Stomach (tissue), 9 donors: ENCODE results near the gene CUL7. TPM values are rescaled to one million over a fixed set of nuclear protein-coding genes. Genes with fewer than 3 reads are reported as not detected.

Experiments
- DNase-seq, 2 donors: peaks; one replicate each; pipeline versions ENCODE4 v3.0.0 to v3.0.0-alpha.2; 2013 to 2019
- H3K27ac ChIP-seq, 5 donors: fragments of 200-600 bp in 4 of 5; sonication (generic) in 4 of 5; one replicate each; pipeline ENCODE4 v1.5.1; 2013 to 2019; ENCODE audit warnings: mild to moderate bottlenecking in 1 of 5, moderate library complexity in 1 of 5
- H3K27me3 ChIP-seq, 3 donors: fragments of 200-600 bp; sonication (generic); one replicate each; pipeline ENCODE4 v1.5.1; 2017 to 2019; ENCODE audit warnings: mixed run types in 1 of 3
- H3K36me3 ChIP-seq, 4 donors: fragments of 200-600 bp; sonication (generic); 1 replicate in 3 of 4; 2 replicates in 1 of 4; pipeline ENCODE4 v1.5.1; 2016 to 2019
- H3K4me1 ChIP-seq, 4 donors: fragments of 200-600 bp; sonication (generic); one replicate each; pipeline ENCODE4 v1.5.1; 2016 to 2019
- H3K4me3 ChIP-seq, 4 donors: fragments of 200-600 bp; sonication (generic) in 3 of 4; one replicate each; pipeline ENCODE4 v1.5.1; 2016 to 2019; ENCODE audit warnings: mild to moderate bottlenecking in 1 of 4
- H3K9me3 ChIP-seq, 4 donors: fragments of 200-600 bp; sonication (generic); one replicate each; pipeline ENCODE4 v1.5.1; 2016 to 2019
- CTCF ChIP-seq, 7 experiments: fragments of 450-650 bp in 4 of 7; fragments of 200-600 bp in 3 of 7; sonication (generic) in 3 of 7; IDR thresholded peaks; one replicate each; pipeline ENCODE4 v1.5.1; 2016 to 2019; ENCODE audit warnings: antibody characterized with exemption in 7 of 7, control low read depth in 2 of 7, mild to moderate bottlenecking in 1 of 7
- EP300 ChIP-seq: sonication (generic); formaldehyde crosslinking; IDR thresholded peaks from one replicate; pipeline ENCODE4 v1.6.1; 2017; ENCODE audit warnings: antibody characterized with exemption
- POLR2A ChIP-seq, 4 donors: fragments of 450-650 bp; IDR thresholded peaks; one replicate each; pipeline ENCODE4 v1.6.1; 2016; ENCODE audit warnings: antibody characterized with exemption in 4 of 4, control low read depth in 2 of 4, mild to moderate bottlenecking in 1 of 4, moderate library complexity in 1 of 4
- POLR2AphosphoS5 ChIP-seq, 3 donors: sonication (generic); formaldehyde crosslinking; IDR thresholded peaks; one replicate each; pipeline ENCODE4 v1.6.1; 2016; ENCODE audit warnings: antibody characterized with exemption in 3 of 3
- WGBS, 5 donors: extraction: QIAGEN DNeasy Blood & Tissue Kit in 3 of 5; methylation state at CpG; one replicate each; pipeline versions ENCODE4 v1.1.5 to v1.1.7; 2013 to 2018; 5-methylcytosine and 5-hydroxymethylcytosine counted together
- intact Hi-C: fragments of 100-400 bp; cut with DNase I; formaldehyde crosslinking; loops from one replicate; pipeline ENCODE4 v1.15.1; 2023; ENCODE audit warnings: low total_unique reads
- polyA plus RNA-seq, 3 donors: library from polyadenylated mRNA; stranded (reverse); fragments of 200-250 nt; gene quantifications; one replicate each; pipeline ENCODE4 v1.2.3, GENCODE V29; 2013
- total RNA-seq, 5 donors: library from RNA; depleted of rRNA; stranded (reverse); fragments of >200 nt; gene quantifications; one replicate each; pipeline versions ENCODE4 v1.1.0 to v1.2.3, GENCODE V29; 2014 to 2016
- donor health status: healthy with polysubstance abuse.
- donor health status: Bipolar disorder and iron deficiency.
- donor health status: healthy.

The CUL7 gene
- total and polyA plus RNA-seq, 8 donors: 4.4 to 26.1 (median 10.5) TPM

GRCh38 chr6:43020847-43021246 is 32.8 kb downstream of the CUL7 start:
- TF ChIP-seq POLR2AphosphoS5 (IDR thresholded peaks at IDR 0.05) (no peak), POLR2A (IDR thresholded peaks at IDR 0.05) (no peak), EP300 (no peak), CTCF (IDR thresholded peaks at IDR 0.05) (no peak)
- Histone ChIP-seq H3K36me3 (peaks cover 37 to 74% (median 53%) of the 10 kb centered on the region in 4 donors), H3K9me3 (no peaks in the 10 kb centered on the region), H3K27ac (peak overlapping the region; percentile 79 to 97 (median 86)), H3K4me1 (peaks cover 39 to 66% (median 47%) of the 10 kb centered on the region in 4 donors), H3K4me3 (peak overlapping the region; percentile 88 to 99 (median 94)), H3K27me3 (no peaks in the 10 kb centered on the region)
- WGBS, 5 donors: 39 to 58% (median 51%) methylated on average over 5 of the region's 5 CpGs
- intact Hi-C loops: no loop called here
- DNase-seq: peak in 1 of 2 donors; percentile 65

- WGBS, 5 donors: 89 to 96% (median 93%) methylated on average over 3 of the region's 3 CpGs
- no peaks in the 10 kb centered on the region for H3K27me3 ChIP-seq
- TF ChIP-seq EP300 (no peak), CTCF (IDR thresholded peaks at IDR 0.05) (no peak), POLR2AphosphoS5 (IDR thresholded peaks at IDR 0.05) (no peak), POLR2A (IDR thresholded peaks at IDR 0.05) (no peak)
- H3K4me3 ChIP-seq: no peak overlapping the region
- peaks cover 45 to 73% (median 53%) of the 10 kb centered on the region in 4 donors for H3K4me1 ChIP-seq
- H3K27ac ChIP-seq: peak overlapping the region in 3 of 5 donors; percentile 86 to 97 (median 90)
- intact Hi-C loops: no loop called here
- H3K9me3 ChIP-seq: no peaks in the 10 kb centered on the region
- H3K36me3 ChIP-seq: peaks cover 31 to 68% (median 46%) of the 10 kb centered on the region in 4 donors
- DNase-seq: no peak
Measured at GRCh38 chr6:43020052-43020705, 33.5 kb downstream of the CUL7 start.

- H3K4me3 ChIP-seq: no peak overlapping the region
- intact Hi-C loops: no loop called here
- no peaks in the 10 kb centered on the region for H3K27me3 ChIP-seq
- no peak overlapping the region for H3K27ac ChIP-seq
- H3K9me3 ChIP-seq: no peaks in the 10 kb centered on the region
- TF ChIP-seq POLR2AphosphoS5 (IDR thresholded peaks at IDR 0.05): no peak
- TF ChIP-seq CTCF (IDR thresholded peaks at IDR 0.05): no peak
- TF ChIP-seq POLR2A (IDR thresholded peaks at IDR 0.05): no peak
- TF ChIP-seq EP300: no peak
- no peak for DNase-seq
- peaks cover 20 to 57% (median 36%) of the 10 kb centered on the region in 4 donors for H3K36me3 ChIP-seq
- WGBS, 5 donors: 72 to 84% (median 75%) methylated on average over 2 of the region's 2 CpGs
- peaks cover 46 to 75% (median 60%) of the 10 kb centered on the region in 4 donors for H3K4me1 ChIP-seq
Measured at GRCh38 chr6:43019152-43019551, 34.5 kb downstream of the CUL7 start.

GRCh38 chr6:43016943-43017334 is 36.7 kb downstream of the CUL7 start:
- TF ChIP-seq POLR2AphosphoS5 (IDR thresholded peaks at IDR 0.05): no peak
- no peak for TF ChIP-seq CTCF (IDR thresholded peaks at IDR 0.05)
- no peak for TF ChIP-seq POLR2A (IDR thresholded peaks at IDR 0.05)
- TF ChIP-seq EP300: no peak
- 76 to 88% (median 87%) methylated on average over 10 to 12 of the region's 12 CpGs for WGBS, 5 donors
- no peaks in the 10 kb centered on the region for H3K27me3 ChIP-seq
- peak overlapping the region in 4 of 5 donors; percentile 16 to 65 (median 51) for H3K27ac ChIP-seq
- H3K36me3 ChIP-seq: peaks cover 22 to 49% (median 41%) of the 10 kb centered on the region in 4 donors
- H3K4me1 ChIP-seq: peaks cover 44 to 69% (median 58%) of the 10 kb centered on the region in 4 donors
- H3K9me3 ChIP-seq: no peaks in the 10 kb centered on the region
- no peak for DNase-seq
- intact Hi-C loops: no loop called here
- peak overlapping the region in 3 of 4 donors; percentile 3 to 97 (median 8) for H3K4me3 ChIP-seq
